HL-60 (cell line): Measurements from ENCODE around the gene ONECUT2.

ENCODE experiments used
- DNase-seq, 2 experiments: peaks; one replicate each; pipeline ENCODE4 v3.0.0-alpha.2; 2010 to 2020; ENCODE audit warnings: low read depth in 1 of 2, low spot score in 1 of 2
- H3K27ac ChIP-seq: fragments of 250-450 bp; sonication (Bioruptor Pico); replicated peaks from 2 replicates; pipeline ENCODE4 v1.5.1; 2020; ENCODE audit warnings: mild to moderate bottlenecking, moderate library complexity
- H3K27me3 ChIP-seq: fragments of 250-450 bp; sonication (Bioruptor Pico); 2 replicates; pipeline ENCODE4 v1.5.1; 2021; ENCODE audit warnings: mild to moderate bottlenecking, moderate library complexity; ENCODE audit not compliant: insufficient read depth, poor library complexity, severe bottlenecking
- H3K4me3 ChIP-seq: replicated peaks from 2 replicates; pipeline ENCODE4 v1.5.1; 2011; ENCODE audit warnings: mild to moderate bottlenecking, control low read depth, low read length; ENCODE audit not compliant: insufficient read depth
- GABPA ChIP-seq: IDR thresholded peaks from 2 replicates; pipeline ENCODE4 v1.6.1; 2012; ENCODE audit warnings: low read depth
- POLR2AphosphoS5 ChIP-seq: IDR thresholded peaks from 2 replicates; pipeline ENCODE4 v1.6.1; 2012; ENCODE audit warnings: low read depth
- SPI1 ChIP-seq: IDR thresholded peaks from 2 replicates; pipeline ENCODE4 v1.6.1; 2012; ENCODE audit warnings: low read depth, mild to moderate bottlenecking, borderline replicate concordance
- TF ChIP-seq, protein P1 (sequence below): IDR thresholded peaks from one replicate; pipeline ENCODE4 v1.5.1; 2011; ENCODE audit warnings: low read length, control low read depth, inconsistent platforms; ENCODE audit not compliant: insufficient read depth
- TF ChIP-seq, protein P2 (sequence below): IDR thresholded peaks from 2 replicates; pipeline ENCODE4 v1.6.1; 2012; ENCODE audit warnings: low read depth; ENCODE audit not compliant: insufficient replicate concordance

The ONECUT2 gene

DNA sequence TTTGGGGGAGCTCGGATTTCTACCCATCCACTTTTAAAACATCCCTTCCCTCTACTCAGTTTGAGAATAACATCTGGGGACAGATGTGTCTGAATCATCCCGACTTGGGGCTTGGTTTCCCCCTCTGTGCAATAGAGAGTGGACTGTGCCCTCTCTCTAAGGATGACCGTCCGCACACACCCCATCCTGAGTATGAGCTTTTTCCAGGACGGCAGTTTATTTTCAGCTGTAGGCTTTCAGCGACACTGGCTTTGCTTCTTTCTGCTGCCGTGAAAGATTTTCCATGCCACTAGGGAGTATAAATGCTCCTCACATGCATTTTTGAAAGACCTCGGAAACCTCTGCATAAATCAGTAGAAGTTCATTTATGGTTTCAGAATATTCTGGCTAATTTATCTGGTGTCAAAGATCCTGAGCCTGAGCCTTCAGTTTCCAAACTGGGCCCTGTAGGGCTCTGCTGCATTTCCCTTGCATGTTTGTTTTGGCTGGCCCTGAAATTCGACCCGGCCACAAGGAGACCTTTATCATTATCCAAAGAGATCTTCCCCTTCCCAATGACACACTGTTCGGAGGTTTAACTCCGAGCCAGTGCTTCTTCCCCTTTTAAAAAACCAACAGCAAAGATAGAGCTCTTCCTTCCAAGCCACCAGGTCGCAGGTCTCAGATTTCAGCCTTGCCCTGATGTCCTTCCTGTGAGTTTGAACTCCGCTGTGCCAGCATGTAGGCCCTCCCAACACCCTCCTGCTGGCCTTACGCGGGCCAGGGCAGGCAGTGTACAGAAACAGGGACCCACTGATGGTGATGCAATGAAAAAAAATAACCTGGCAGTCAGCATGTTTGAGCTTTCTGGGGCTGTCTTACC lies 98.1 kb downstream of the ONECUT2 start:
- TF ChIP-seq POLR2AphosphoS5, result no peak
- no peak for TF ChIP-seq GABPA
- no peak for TF ChIP-seq SPI1
- TF ChIP-seq, protein P1, sequence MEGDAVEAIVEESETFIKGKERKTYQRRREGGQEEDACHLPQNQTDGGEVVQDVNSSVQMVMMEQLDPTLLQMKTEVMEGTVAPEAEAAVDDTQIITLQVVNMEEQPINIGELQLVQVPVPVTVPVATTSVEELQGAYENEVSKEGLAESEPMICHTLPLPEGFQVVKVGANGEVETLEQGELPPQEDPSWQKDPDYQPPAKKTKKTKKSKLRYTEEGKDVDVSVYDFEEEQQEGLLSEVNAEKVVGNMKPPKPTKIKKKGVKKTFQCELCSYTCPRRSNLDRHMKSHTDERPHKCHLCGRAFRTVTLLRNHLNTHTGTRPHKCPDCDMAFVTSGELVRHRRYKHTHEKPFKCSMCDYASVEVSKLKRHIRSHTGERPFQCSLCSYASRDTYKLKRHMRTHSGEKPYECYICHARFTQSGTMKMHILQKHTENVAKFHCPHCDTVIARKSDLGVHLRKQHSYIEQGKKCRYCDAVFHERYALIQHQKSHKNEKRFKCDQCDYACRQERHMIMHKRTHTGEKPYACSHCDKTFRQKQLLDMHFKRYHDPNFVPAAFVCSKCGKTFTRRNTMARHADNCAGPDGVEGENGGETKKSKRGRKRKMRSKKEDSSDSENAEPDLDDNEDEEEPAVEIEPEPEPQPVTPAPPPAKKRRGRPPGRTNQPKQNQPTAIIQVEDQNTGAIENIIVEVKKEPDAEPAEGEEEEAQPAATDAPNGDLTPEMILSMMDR, result no peak
- TF ChIP-seq, protein P2, sequence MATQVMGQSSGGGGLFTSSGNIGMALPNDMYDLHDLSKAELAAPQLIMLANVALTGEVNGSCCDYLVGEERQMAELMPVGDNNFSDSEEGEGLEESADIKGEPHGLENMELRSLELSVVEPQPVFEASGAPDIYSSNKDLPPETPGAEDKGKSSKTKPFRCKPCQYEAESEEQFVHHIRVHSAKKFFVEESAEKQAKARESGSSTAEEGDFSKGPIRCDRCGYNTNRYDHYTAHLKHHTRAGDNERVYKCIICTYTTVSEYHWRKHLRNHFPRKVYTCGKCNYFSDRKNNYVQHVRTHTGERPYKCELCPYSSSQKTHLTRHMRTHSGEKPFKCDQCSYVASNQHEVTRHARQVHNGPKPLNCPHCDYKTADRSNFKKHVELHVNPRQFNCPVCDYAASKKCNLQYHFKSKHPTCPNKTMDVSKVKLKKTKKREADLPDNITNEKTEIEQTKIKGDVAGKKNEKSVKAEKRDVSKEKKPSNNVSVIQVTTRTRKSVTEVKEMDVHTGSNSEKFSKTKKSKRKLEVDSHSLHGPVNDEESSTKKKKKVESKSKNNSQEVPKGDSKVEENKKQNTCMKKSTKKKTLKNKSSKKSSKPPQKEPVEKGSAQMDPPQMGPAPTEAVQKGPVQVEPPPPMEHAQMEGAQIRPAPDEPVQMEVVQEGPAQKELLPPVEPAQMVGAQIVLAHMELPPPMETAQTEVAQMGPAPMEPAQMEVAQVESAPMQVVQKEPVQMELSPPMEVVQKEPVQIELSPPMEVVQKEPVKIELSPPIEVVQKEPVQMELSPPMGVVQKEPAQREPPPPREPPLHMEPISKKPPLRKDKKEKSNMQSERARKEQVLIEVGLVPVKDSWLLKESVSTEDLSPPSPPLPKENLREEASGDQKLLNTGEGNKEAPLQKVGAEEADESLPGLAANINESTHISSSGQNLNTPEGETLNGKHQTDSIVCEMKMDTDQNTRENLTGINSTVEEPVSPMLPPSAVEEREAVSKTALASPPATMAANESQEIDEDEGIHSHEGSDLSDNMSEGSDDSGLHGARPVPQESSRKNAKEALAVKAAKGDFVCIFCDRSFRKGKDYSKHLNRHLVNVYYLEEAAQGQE, result no peak
- DNase-seq, result no peak
- Histone ChIP-seq H3K4me3 (no peak overlapping the region), H3K27ac (no peak overlapping the region), H3K27me3 (no peaks in the 10 kb centered on the region)

DNA sequence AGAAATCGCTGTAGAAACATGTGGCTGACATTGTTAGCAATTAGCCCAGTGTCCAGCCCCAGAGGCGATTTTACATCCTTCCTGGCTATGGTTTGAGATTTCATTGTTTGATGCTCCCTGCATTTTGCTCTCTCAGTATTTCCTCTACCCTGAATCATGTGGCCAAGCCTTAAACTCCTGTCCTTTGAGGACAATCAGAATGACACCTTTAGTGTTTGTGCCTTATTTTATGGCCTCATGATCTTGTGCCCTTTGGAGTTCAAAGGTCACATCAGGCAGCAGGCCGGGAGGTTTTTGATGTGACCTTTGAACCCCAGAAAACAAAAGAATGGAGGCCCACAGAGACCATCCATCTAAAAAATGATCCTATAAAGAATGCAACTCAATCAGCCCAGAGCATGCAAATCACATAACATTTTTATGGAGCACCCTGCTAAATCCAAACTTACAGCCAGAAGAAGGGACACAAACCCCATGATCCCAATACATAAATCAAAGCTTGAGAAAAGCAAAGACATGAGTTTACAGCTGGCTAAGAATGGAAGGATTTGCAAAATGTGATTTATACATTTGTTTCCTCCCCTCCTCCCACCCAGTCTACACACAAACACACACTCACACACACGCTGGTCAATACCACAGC lies 98.8 kb downstream of the ONECUT2 start:
- TF ChIP-seq, protein P1, result no peak
- TF ChIP-seq SPI1 (no peak), POLR2AphosphoS5 (no peak), GABPA (no peak)
- TF ChIP-seq, protein P2, result no peak
- Histone ChIP-seq H3K27ac (no peak overlapping the region), H3K4me3 (no peak overlapping the region), H3K27me3 (no peaks in the 10 kb centered on the region)
- no peak for DNase-seq

DNA sequence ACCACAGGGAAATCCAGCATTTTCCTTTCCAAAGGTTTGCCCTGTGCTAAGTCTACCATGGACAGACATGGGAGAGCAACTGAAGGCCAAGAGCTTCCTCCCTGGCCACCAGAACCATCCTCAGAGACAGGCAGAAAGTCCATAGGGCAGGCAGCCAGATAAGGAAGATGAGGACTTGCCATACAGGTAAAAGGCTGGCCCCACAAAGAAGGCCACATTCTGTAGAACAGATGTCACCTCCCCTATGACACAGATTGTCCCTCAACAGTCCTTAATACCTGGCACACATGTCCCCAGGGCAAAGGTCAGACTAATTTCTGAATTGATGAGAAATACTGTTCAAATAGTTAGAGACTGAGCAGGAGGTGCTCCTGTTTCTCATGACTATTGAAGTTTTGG lies 99.3 kb downstream of the ONECUT2 start:
- DNase-seq, result no peak
- no peaks in the 10 kb centered on the region for H3K27me3 ChIP-seq
- no peak for TF ChIP-seq GABPA
- TF ChIP-seq SPI1, result no peak
- TF ChIP-seq POLR2AphosphoS5, result no peak
- TF ChIP-seq, protein P1, result no peak
- TF ChIP-seq, protein P2, result no peak
- no peak overlapping the region for H3K4me3 ChIP-seq
- no peak overlapping the region for H3K27ac ChIP-seq
